Measurements from ENCODE around the gene WFDC12. TPM values are rescaled to one million over a fixed set of nuclear protein-coding genes. Genes with fewer than 3 reads are reported as not detected.
"Not testable (repeated sequence)": the region's sequence is repeated elsewhere in the genome, so short reads cannot be mapped to it uniquely, and the experiment has no call there.

WFDC12 gene, protein sequence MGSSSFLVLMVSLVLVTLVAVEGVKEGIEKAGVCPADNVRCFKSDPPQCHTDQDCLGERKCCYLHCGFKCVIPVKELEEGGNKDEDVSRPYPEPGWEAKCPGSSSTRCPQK
- total RNA-seq = not detected in 2 replicates

DNA sequence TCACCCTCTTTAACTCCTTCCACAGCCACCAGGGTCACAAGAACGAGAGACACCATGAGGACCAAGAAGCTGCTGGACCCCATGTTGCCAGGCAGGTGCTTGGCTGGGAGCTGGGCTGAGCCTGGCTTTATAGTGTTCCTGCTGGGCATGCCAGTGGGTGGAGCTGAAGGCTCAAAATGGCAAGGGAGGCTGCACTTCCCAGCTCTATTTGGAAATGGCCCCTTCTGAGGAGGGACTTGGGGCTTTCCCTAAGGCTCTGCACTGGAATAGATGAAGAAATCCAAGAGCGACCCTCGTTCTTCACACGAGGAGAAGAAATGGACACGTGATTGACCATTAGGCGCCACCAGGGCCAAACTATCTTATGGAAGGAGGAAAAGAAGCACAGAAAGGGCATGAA, at the start of gene WFDC12:
Gene WFDC12, minus strand, starts transcription at position 101 of the 400 bp plus-strand sequence. Its CDS starts 18 bp downstream, at position 83.
- DNase-seq (ENCODE audit: low read depth in 2 of 2) = no peak

DNA sequence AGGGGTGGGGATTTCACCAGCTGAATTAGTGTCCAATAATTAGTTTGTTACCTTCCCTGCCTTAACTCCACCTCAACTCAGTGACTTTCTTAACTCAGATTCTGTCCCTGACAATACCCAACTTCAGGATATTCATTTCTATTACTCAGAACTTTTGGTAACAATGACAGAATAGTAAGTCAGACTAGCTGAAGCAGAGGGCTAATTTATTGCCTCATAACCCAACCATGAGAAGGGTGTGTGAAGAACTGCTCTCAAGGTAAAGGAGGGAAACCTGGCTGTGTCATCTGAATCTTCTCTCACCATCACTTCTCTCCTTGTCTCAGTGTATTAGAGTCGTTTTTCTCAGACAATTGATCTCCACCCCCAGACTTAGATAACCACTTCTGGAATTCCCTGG, 49.3 kb upstream of the WFDC12 start:
- no peak for DNase-seq (ENCODE audit: low read depth in 2 of 2)

DNA sequence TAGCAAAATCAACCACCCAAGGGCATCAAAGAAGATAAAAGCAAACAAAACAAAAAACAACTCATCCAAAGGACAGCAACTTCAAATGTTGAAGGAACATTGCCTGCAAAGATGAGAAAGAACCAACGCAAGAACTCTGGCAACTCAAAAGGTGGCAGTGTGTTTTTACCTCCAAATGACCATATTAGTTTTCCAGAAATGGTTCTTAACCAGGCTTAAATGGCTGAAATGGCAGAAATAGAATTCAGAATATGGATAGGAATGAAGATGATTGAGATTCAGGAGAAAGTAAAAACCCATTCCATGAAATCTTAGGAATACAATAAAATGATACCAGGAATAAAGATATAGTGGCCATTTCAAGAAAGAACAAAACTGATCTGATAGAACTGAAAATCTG, 40.6 kb upstream of the WFDC12 start:
- DNase-seq (ENCODE audit: low read depth in 2 of 2) = no peak

DNA sequence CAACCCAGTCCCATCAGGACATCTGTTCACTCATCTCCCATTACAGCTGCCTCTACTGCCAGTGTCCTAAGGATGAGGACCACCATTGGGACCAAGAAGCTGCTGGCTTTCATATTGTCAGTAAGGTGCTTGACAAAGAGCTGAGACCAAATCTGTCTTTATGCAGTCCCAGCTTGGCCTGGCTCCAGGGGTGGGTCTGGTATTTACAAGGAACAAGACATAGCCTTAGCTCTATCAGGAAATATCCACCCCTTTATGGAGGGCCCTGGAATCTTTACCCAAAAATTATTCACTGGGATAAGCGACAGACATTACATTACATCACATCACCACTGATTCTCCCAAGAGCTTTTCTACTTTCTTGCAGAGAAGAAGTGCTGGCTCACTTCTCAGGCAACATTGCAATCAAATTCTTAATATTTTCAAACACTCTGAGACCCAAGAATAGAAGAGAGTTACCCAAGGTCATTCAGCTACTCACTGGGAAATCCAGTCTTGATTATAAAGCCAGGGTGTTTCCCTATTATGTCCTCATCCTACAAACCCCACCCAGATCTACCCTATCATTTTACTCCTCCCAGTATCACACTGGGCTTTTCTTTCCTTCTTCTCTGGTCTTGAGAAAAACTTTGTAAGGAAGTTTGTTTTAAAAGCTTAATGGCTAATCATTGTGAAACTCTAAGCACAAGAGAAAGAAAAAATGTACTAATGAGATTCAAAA, 39.0 kb upstream of the WFDC12 start:
- DNase-seq (ENCODE audit: low read depth in 2 of 2) = no peak

DNA sequence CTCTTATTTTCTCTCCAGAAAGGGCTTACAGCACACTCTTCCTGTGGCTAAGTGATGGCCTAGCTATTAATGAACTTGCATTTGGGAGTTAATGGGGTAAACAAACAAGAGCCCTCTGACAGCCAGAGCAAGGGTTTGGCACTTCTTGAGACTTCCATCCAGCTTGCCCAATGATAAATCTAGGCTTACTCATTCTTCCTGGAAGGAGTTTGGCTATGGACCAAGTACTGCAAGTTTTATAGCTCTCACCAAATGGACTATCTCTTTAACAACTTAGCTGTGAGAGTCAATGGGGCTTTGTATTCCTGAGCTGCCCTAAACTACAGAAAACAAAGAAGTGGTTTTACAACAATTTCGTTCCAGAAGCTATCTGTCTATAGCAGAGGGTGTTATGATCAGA, 33.7 kb upstream of the WFDC12 start:
- peak in 1 of 2 donors; percentile 69 for DNase-seq (ENCODE audit: low read depth in 2 of 2)

DNA sequence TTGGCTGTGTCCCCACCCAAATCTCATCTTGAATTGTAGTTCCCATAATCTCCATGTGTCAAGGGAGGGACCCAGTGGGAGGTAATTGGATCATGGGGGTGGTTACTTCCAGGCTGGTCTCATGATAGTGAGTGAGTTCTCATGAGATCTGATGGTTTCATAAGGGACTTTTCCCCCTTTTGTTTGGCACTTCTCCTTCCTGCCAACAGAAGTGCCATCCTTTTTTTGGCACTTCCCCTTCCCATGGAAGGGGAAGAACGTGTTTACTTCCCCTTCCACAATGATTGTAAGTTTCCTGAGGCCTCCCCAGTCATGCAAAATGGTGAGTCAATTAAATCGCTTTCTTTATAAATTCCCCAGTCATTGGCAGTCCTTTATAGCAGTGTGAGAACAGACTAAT, 32.4 kb upstream of the WFDC12 start:
- no peak for DNase-seq (ENCODE audit: low read depth in 2 of 2)

DNA sequence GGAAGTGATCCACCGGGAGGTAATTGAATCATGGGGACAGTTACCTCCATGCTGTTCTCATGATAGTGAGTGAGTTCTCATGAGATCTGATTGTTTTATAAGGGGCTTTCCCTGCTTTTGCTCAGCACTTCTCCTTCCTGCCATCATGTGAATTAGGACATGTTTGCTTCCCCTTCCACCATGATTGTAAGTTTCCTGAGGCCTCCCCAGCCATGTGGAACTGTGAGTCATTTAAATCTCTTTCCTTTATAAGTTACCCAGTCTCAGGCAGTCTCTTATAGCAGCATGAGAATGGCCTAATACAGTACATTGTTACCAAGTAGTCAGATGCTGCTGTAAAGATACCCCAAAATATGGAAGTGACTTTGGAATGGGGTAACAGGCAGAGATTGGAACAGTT, 30.5 kb upstream of the WFDC12 start:
- DNase-seq (ENCODE audit: low read depth in 2 of 2) = peak in 1 of 2 donors; percentile 18

DNA sequence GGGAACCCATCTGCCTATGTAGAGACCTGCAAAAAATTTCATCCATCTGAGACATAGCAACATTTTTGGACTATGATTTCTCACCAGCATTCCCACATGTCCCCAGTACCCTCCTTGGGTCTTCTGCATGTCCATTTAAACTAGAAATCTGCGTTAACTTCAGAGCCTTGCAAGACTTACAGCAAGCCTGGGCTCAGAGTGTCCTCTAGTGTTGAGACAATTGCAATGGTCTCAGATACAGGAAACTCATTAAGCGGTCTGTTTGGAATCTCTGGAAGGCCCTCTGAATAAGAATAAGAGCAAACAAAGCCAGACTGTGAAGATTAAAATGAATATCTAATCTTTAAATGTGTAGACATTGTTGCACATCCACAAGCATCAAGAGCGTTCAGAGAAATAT, 29.9 kb upstream of the WFDC12 start:
- DNase-seq (ENCODE audit: low read depth in 2 of 2) = no peak

DNA sequence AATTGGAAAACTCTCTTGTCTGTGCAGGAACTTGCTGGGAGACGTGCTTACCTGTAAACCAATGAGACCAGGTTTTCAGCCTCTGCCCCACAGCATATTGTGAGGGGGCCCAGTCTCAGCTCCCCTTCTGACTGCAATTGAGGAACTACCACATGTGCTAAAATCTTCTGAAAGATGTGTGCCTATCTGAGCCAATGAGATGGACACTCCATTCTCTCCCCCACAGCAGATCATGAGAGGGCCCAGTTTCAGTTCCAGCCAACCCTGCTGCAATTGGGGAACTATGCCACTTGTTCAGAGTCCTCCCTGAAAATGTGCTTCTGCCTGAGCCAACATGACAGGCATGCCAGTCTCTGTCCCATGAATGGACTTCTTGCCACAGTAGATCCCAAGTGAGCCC, 29.5 kb upstream of the WFDC12 start:
- DNase-seq (ENCODE audit: low read depth in 2 of 2) = no peak

DNA sequence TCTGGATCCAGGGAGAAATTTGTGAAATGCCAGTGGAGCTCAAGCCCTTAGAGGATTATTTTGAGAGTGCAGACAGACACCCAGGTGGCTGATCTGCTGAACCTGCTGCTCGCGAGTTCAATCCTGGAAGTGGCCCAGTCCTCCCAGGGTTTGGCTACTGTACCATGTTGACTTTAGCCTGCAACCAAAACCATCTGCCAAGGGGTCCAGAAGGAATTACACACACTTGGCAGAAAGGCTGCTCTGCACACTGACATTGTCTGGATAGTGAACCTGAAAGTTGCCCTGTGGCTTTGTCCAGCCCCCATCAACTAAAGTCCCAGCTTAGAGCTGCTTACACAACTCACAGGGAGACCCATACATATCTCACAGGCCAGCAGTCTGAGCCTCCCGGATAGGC, 28.9 kb upstream of the WFDC12 start:
- DNase-seq (ENCODE audit: low read depth in 2 of 2) = no peak

DNA sequence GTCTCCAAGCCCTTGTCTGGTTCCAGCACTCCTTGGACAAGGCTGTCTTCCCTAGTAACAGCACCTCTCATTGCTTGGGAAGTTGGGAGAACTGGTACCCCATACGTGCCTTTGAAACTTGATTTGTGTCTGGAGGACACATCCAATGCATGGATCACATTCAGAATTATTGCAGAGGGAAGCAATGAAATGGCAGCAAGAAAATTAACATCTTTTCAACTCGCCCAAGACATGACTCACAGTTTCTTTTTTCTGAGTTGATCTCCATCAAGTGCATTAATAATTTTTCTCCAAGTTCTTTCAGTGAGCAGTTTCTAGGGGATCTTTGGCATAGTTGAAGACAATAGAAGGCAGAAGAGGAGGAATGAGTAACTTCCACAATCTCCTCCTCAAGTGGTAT, 28.1 kb upstream of the WFDC12 start:
- DNase-seq (ENCODE audit: low read depth in 2 of 2) = no peak

DNA sequence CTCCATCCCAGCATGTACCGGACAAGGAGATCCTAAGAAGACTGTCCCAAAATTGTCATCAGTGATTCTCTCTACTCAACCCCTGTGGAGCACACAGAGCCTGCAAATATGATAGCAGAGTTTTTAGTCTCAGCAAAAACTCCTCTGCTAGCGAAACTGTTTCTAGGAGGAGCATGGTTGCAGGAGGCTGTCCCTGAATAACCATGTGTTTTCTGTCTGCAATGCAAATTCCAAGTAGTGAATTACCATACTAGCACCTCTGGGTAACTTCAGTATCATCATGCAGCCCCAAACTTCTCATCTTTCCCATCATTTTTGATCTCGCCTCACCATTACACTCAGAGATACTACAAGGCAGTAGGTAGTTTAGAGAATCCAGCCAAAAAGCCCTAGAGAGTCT, 24.8 kb upstream of the WFDC12 start:
- DNase-seq (ENCODE audit: low read depth in 2 of 2) = no peak

DNA sequence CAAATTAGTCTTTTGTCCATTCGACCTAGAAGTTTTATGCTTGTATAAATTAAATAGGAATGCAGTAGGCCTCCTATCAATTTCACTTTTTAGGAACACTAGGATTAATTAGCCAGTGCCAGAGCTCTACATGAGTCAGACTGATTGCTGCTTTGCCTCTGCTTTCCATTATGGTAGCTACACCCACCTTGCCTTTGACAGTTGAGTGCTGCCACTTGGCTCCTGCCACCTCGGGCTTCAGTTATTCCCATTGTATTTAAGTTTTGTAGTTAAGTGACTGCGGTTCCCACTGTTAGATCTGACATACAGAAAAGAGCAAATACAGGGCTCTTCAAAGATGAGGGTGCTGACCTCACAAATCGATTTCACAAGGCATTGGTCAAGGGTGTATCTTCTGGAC, 16.6 kb upstream of the WFDC12 start:
- DNase-seq (ENCODE audit: low read depth in 2 of 2) = no peak

DNA sequence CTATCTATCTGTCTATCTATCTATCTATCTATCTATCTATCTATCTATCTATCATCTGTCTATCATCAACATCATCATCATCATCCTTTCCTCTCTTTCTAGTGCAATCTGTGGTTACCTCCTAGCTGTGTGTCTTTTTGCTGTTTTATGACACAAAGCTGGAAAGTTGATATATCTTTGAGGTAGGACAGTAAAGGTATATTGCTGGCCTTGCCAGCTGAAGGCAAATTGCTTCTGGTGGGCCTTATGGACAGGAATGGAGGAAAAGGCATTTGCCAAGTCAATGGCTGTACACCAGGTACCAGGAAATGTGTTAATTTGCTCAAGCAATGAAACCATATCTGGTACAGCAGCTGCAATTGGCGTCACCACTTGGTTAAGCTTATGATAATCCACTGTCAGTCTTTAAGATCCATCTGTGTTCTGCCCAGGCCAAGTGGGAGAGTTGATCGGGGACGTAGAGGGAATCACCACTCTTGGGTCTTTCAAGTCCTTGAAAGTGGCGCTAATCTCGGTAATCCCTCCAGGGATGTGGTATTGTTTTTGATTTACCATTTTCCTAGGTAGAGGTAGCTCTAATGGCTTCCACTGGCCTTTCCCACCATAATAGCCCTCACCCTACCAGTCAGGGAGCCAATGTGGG, 15.6 kb upstream of the WFDC12 start:
- DNase-seq (ENCODE audit: low read depth in 2 of 2) = not testable (repeated sequence)

DNA sequence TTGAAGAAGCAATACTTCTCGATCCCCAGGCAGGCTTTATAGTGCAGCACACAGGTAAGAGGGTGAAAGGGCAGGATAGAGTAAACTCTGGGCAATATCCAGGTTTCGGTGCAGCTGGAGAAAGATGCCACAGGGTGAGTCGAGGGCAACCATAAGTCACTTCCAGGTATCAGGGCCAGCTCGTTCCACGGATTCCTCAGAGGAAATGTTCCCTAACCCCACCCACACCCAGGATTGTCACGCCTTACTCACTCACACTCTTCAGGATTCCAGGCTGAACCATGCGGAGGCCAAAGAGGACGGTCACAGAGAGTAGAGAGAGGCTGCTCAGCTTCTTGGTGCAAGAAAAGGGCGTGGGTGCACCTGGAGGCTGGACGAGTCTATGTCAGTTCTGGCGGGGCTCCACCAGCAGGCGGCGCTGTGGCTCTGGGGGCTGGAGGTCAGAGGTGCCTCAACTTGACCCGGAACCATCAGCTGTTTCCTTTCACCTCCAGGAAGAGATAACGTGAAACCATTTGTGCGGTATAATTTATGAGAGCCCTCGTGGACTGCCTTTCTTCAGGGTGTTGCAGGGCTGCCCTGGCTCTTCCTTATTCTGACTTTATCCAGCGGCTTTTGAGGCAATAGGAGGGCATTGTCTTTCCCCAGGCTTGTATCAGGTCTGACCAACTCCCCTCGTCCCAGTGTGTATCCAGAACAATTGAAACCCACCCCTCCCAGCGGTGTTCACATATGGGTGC, 14.5 kb upstream of the WFDC12 start:
- peak; percentile 7 to 11 for DNase-seq (ENCODE audit: low read depth in 2 of 2)

DNA sequence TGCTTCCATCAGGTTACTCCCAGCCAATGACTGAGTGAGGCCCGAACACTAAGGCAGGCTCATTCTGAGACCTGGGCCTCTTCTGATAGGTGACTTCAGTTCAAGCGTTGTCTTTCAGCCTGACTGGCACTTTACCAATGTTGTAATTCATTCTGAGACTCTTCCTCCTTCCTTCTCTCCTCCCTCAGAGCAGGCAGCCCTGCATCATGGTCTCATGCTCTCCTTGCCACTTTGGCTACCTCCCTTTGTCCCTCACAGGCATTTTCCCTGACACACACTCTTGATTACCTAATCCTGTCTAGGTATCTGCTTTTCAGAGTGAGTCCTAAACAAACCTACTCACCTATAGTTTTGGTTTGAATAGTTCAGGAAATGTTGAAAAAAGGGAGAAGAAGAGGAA, 12.6 kb upstream of the WFDC12 start:
- no peak for DNase-seq (ENCODE audit: low read depth in 2 of 2)

DNA sequence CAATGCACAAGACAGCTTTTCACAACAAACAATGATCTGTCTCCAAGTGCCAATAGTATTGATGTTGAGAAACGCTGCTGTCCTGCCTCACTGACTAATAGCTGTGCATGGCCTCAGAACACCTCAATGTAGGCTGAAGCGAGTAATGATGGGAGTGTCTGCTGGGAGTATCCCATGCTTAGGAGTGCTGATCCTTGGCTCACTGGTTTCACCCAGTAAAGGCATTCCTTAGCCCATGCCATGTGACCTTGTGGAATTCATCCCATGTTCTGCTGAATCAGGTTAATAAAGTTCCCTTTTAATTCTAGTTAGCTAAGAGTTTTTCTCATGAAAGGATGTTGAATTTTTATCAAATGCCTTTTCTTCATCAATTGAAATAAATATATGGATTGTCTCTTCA, 3.8 kb upstream of the WFDC12 start:
- DNase-seq (ENCODE audit: low read depth in 2 of 2) = no peak

DNA sequence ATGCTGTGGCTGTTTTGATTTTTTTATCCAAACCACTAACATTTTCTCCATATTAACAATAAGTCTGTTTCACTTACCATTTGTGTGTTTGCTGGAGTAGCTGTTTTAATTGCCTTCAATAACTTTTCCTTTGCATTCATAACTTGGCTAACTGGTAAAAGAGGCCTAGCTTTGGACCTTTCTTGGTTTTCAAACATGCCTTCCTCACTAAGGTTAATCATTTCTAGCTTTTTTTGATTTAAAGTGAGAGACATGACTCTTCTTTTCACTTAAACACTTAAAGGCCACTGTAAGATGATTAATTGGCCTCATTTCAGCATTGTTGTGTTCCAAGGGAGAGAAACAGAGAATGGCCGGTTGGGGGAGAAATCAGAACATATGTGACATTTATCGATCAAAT, 2.9 kb downstream of the WFDC12 start:
- no peak for DNase-seq (ENCODE audit: low read depth in 2 of 2)

DNA sequence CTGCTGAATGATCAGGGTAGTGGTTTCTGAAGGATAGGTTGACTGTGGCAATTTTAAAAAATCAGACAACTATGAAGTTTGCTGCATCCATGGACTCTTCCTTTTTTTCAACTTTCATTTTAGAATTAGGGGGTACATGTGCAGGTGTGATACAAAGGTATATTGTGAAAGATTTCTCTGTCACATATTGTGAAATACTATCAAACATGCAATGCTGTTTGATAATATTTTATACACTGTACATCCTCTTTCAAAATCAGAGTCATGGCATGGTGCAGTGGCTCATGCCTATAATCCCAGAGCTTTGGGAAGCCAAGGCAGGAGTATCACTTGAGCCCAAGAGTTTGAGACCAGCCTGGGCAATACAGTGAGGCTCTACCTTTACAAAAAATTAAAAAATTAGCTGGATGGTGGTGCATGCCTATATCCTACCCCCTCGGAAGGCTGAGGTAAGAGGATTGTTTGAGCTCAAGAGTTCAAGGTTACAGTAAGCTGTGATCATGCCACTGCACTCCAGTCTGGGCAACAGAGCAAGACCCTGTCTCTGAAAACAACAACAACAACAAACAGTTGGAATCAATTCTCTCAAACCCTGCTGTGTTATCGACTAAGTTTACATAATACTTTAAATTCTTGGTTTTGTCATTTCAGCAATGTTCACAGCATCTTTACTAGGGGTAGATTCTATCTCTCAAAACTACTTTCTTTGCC, 4.6 kb downstream of the WFDC12 start:
- no peak for DNase-seq (ENCODE audit: low read depth in 2 of 2)

DNA sequence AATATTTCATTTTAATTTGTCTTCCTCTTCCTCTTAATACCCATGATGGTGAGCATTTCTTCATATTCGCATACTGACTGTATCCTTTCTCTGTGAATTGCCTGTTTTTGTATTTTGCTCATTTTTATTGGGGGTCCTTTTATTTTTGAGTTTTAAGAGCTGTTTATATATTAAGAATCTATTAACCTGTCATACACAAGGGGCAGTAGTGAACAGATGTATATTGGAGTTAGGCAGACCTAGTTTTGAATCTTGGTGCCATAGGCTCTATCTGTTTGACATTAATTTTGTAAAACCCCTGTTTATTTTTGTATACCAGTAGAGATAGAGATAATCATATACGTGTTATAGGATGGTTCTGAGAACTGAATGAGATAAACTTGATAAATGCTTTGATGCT, 6.2 kb downstream of the WFDC12 start:
- DNase-seq (ENCODE audit: low read depth in 2 of 2) = no peak

DNA sequence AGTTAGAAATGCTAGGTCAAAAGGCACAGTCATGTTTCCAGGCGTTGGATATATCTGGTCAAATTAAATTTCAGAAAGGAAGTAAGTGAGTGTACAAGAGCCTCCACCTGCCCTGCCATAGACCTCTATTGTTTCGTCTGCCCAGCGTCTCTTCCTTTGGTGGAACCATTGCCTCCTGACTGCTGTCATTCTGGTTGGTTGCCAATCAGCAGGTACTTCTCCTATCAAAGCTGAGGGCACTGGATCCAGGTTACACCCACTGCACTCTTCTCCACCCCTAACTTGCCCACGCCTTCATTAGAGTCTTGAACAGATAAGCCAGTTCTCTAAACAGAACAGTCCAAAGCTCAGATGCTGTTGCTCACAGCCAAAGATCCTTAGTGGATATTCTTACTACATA, 6.7 kb downstream of the WFDC12 start:
- DNase-seq (ENCODE audit: low read depth in 2 of 2) = peak in 1 of 2 donors; percentile 57

DNA sequence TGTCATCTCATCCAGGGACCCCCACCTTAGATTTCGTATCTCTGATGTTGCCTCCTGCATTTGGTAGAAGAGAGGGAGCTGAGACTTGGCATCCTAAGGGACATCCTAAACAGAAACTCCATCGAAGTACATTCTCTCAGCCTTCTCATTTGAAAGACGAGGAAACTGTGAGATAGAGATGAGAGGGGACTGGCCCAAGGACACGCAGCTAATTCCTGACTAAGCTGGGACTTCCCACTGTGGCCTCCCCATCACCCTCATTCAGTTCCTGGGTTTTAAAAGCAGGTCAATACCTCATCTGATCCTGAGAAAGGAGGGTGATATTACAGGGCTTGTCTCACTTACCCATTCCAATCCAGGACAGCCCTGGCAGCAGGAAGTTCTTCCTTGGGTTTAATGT, 8.4 kb downstream of the WFDC12 start:
- no peak for DNase-seq (ENCODE audit: low read depth in 2 of 2)

Measured in lung microvascular endothelial cell (primary cell).